ENCODE data around the gene FIBCD1.

Gene FIBCD1

DNA sequence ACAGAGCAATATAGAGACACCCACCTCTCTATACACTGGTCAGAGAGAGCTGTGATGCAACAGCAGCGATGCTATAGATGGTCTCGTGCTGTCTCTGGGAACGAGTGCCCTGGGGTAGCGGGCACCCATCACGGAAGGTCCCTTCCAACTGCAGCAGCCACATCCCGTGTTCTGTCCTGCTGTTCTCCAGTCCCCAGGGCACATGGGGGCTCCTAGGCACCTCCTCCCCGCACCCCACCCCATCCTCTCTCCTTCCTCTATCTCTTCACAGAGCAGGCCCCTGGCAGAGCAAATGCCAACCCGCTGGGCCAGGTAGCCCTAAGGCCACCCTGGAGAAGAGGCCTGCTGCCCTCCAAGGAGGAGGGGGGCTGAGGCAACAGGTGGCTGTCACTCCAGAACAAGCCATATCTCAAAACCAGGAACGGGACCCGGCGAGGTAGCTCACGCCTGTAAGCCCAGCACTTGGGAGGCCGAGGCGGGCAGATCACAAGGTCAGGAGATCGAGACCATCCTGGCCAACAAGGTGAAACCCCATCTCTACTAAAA lies 8.2 kb downstream of the FIBCD1 start:
- Mint-ChIP-seq H3K36me3 (ENCODE audit: low read depth) (no peaks in the 10 kb centered on the region), H3K4me1 (no peaks in the 10 kb centered on the region), H3K9me3 (no peaks in the 10 kb centered on the region), H3K27ac (no peak overlapping the region), H3K4me3 (no peak overlapping the region), H3K27me3 (peaks cover 29% of the 10 kb centered on the region)
- DNase-seq = no peak
- ATAC-seq = no peak

DNA sequence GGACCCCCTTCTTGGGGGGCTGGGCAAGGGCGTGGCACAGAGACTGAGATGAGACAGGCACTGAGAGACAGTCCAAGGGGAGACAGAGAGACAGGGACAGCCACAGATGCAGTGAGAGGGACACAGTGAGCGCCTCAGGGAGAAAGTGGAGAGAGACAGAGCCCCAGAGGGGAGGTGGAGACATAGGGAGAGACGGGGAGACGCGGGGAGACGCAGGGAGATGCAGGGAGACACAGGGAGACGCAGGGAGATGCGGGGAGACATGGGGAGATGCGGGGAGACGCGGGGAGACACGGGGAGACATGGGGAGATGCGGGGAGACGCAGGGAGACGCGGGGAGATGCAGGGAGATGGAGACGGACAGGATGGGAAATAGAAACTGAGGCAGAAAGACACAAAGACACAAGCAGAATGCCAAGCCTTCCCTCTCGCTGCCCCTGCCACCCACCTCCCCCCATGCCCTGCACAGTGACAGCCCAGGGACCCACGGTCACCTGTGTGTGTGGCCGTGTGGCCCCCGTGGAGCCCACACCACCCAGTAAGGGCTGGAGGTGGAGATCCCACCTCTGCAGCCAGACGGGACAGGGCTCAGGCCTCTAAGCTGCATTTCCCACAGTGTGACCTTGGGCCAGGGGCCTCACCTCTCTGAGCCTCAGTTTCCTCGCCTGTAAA lies 8.8 kb downstream of the FIBCD1 start:
- Mint-ChIP-seq H3K9me3 (no peaks in the 10 kb centered on the region), H3K27me3 (peaks cover 31% of the 10 kb centered on the region), H3K4me1 (no peaks in the 10 kb centered on the region), H3K4me3 (no peak overlapping the region), H3K27ac (no peak overlapping the region), H3K36me3 (ENCODE audit: low read depth) (no peaks in the 10 kb centered on the region)
- ATAC-seq (no peak), DNase-seq (no peak)

- Mint-ChIP-seq H3K4me3 (no peak overlapping the region), H3K36me3 (ENCODE audit: low read depth) (no peaks in the 10 kb centered on the region), H3K27ac (no peak overlapping the region), H3K27me3 (peaks cover 24% of the 10 kb centered on the region), H3K4me1 (no peaks in the 10 kb centered on the region), H3K9me3 (no peaks in the 10 kb centered on the region)
- ATAC-seq (no peak), DNase-seq (no peak)
Observed at GRCh38 chr9:130929571-130930038, 9.4 kb downstream of the FIBCD1 start.

GRCh38 chr9:130927995-130928900 lies 10.8 kb downstream of the FIBCD1 start:
- Mint-ChIP-seq H3K4me3 (no peak overlapping the region), H3K36me3 (ENCODE audit: low read depth) (no peaks in the 10 kb centered on the region), H3K4me1 (no peaks in the 10 kb centered on the region), H3K27ac (no peak overlapping the region), H3K9me3 (no peaks in the 10 kb centered on the region), H3K27me3 (peaks cover 22% of the 10 kb centered on the region)
- no peak for DNase-seq
- ATAC-seq = peak; percentile 8

DNA sequence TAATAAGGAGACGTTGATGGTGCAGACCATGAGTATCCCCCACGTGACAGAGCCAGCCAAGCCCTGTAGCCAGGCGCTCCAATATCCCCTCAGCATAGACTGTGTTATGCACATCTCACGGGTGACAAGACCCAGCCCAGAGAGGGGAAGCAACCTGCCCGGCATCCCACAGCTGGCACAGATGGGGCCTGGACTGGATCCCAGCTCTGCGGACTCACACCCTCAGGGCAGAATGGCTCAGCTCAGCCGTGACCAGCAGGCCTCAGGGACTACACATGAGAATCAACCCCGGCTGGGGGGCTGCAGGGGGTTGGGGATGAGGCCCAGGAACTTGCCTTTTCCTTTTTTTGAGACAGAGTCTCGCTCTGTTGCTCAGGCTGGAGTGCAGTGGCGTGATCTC lies 11.7 kb downstream of the FIBCD1 start:
- H3K9me3 Mint-ChIP-seq = no peaks in the 10 kb centered on the region
- H3K27ac Mint-ChIP-seq = no peak overlapping the region
- no peak for DNase-seq
- H3K4me1 Mint-ChIP-seq = no peaks in the 10 kb centered on the region
- ATAC-seq = no peak
- H3K27me3 Mint-ChIP-seq = peaks cover 13% of the 10 kb centered on the region
- H3K4me3 Mint-ChIP-seq = no peak overlapping the region
- H3K36me3 Mint-ChIP-seq (ENCODE audit: low read depth) = no peaks in the 10 kb centered on the region

- no peak for DNase-seq
- Mint-ChIP-seq H3K27me3 (peaks cover 7% of the 10 kb centered on the region), H3K9me3 (no peaks in the 10 kb centered on the region), H3K4me3 (no peak overlapping the region), H3K27ac (no peak overlapping the region), H3K36me3 (ENCODE audit: low read depth) (no peaks in the 10 kb centered on the region), H3K4me1 (no peaks in the 10 kb centered on the region)
- ATAC-seq = no peak
Observed at GRCh38 chr9:130925050-130925678, 13.9 kb downstream of the FIBCD1 start.

GRCh38 chr9:130924448-130924788 lies 14.6 kb downstream of the FIBCD1 start:
- ATAC-seq = no peak
- Mint-ChIP-seq H3K9me3 (no peaks in the 10 kb centered on the region), H3K36me3 (ENCODE audit: low read depth) (no peaks in the 10 kb centered on the region), H3K27ac (no peak overlapping the region), H3K4me1 (no peaks in the 10 kb centered on the region), H3K27me3 (peaks cover 4% of the 10 kb centered on the region), H3K4me3 (no peak overlapping the region)
- DNase-seq = no peak

- DNase-seq (no peak), ATAC-seq (no peak)
- no peaks in the 10 kb centered on the region for H3K4me1 Mint-ChIP-seq
- H3K9me3 Mint-ChIP-seq = no peaks in the 10 kb centered on the region
- no peak overlapping the region for H3K4me3 Mint-ChIP-seq
- no peak overlapping the region for H3K27ac Mint-ChIP-seq
- peaks cover 4% of the 10 kb centered on the region for H3K27me3 Mint-ChIP-seq
- H3K36me3 Mint-ChIP-seq (ENCODE audit: low read depth) = no peaks in the 10 kb centered on the region
Observed at GRCh38 chr9:130923611-130924447, 15.2 kb downstream of the FIBCD1 start.

- Mint-ChIP-seq H3K27ac (no peak overlapping the region), H3K4me3 (no peak overlapping the region)
Observed at GRCh38 chr9:130922893-130923610, 16.0 kb downstream of the FIBCD1 start.

DNA sequence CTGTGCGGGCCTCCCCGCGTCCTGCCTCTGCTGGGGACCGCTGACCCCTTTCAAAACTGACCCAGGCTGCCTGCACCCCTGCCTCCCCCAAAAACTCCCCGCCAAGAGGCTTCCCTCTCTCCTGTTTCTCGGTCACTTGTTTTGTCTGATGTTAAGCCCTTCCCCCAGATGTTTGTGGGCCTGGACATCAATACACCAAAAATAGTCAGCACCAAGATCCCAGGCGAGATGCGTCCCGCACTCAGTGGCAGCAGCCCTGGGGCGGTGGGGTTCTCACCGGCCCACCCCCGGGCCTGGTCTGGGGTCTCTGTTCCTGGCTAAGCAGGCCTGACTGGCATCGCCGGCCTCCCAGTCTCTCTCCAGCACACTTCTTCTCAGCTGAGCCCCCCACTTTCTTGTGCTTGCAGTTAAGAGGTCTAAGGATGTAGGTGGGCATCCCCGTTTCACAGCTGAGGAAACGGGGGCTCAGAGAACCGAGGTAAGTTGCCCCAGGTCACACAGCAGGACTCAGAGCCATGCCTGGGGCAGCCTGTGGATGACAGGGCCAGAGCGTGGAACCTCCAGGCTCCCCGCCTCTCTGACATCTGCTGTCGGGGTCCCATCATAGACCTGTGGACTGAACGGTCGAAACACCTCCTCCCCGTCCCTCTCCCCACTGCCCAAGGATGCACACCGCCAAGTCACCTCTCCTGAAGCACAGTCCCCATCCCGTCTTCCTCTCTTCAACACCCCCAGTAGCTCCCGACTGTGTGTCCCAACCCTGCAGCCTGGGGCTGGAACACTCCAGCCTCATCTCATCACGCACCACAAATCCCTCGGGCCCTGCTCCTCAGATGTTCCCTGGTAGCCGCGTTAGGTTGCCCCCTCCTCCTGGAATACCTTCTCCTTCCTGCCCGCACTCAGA lies 16.8 kb downstream of the FIBCD1 start:
- Mint-ChIP-seq H3K36me3 (ENCODE audit: low read depth) (no peaks in the 10 kb centered on the region), H3K9me3 (no peaks in the 10 kb centered on the region), H3K27ac (no peak overlapping the region), H3K4me1 (no peaks in the 10 kb centered on the region), H3K27me3 (peaks cover 4% of the 10 kb centered on the region), H3K4me3 (no peak overlapping the region)
- ATAC-seq (no peak), DNase-seq (no peak)

More at GRCh38 chr9:130922893-130923610, 16.0 kb downstream of the FIBCD1 start:
- peaks cover 4% of the 10 kb centered on the region for H3K27me3 Mint-ChIP-seq
- H3K9me3 Mint-ChIP-seq = no peaks in the 10 kb centered on the region
- H3K4me1 Mint-ChIP-seq = no peaks in the 10 kb centered on the region
- DNase-seq (no peak), ATAC-seq (no peak)
- H3K36me3 Mint-ChIP-seq (ENCODE audit: low read depth) = no peaks in the 10 kb centered on the region

GRCh38 chr9:130921300-130921988 lies 17.6 kb downstream of the FIBCD1 start:
- Mint-ChIP-seq H3K27me3 (peaks cover 4% of the 10 kb centered on the region), H3K4me3 (no peak overlapping the region), H3K4me1 (no peaks in the 10 kb centered on the region), H3K9me3 (no peaks in the 10 kb centered on the region), H3K27ac (no peak overlapping the region), H3K36me3 (ENCODE audit: low read depth) (no peaks in the 10 kb centered on the region)
- DNase-seq (no peak), ATAC-seq (no peak)

DNA sequence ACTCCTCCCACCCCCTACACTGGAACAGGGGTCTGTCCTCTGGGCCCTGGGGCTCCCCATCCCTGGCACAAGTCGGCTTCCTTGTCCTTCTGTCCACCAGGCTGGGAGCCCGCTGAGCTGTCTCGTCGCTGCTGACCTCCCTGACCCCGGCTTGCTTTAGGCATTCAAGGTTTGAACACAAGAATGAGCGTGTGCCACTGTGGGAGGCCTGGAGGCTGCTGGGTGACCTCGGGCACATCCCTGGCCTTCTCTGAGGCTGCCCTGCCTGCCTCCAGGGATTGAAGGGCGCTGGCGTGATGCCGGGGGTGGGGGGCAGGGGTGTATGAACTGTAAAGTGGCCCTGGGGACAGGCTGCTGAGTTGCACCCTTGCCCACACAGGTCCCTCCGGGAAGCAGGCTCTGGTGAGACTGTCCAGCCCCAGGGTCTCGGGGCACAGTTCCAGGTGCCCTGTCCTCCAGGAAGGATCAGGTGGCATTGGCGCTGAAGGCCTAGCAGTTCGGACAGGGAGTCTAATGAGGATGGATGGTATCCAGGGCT lies 18.2 kb downstream of the FIBCD1 start:
- no peak overlapping the region for H3K4me3 Mint-ChIP-seq
- no peaks in the 10 kb centered on the region for H3K4me1 Mint-ChIP-seq
- DNase-seq (no peak), ATAC-seq (no peak)
- H3K27me3 Mint-ChIP-seq = peaks cover 1% of the 10 kb centered on the region
- H3K9me3 Mint-ChIP-seq = no peaks in the 10 kb centered on the region
- no peak overlapping the region for H3K27ac Mint-ChIP-seq
- no peaks in the 10 kb centered on the region for H3K36me3 Mint-ChIP-seq (ENCODE audit: low read depth)

All from activated naive CD8-positive, alpha-beta T cell treated with anti-CD3 and anti-CD28 coated beads, Interleukin-2, amount 50 U/mL, for 24 hours (primary cell).